Stomach (tissue), 4 donors: ENCODE data around the gene SCTR.

Source experiments
- CTCF ChIP-seq, 7 experiments: fragments of 450-650 bp in 4 of 7; fragments of 200-600 bp in 3 of 7; sonication (generic) in 3 of 7; IDR thresholded peaks; one replicate each; pipeline ENCODE4 v1.5.1; 2016 to 2019; ENCODE audit warnings: antibody characterized with exemption in 7 of 7, control low read depth in 2 of 7, mild to moderate bottlenecking in 1 of 7
- POLR2A ChIP-seq, 4 donors: fragments of 450-650 bp; IDR thresholded peaks; one replicate each; pipeline ENCODE4 v1.6.1; 2016; ENCODE audit warnings: antibody characterized with exemption in 4 of 4, control low read depth in 2 of 4, mild to moderate bottlenecking in 1 of 4, moderate library complexity in 1 of 4
- POLR2AphosphoS5 ChIP-seq, 3 donors: sonication (generic); formaldehyde crosslinking; IDR thresholded peaks; one replicate each; pipeline ENCODE4 v1.6.1; 2016; ENCODE audit warnings: antibody characterized with exemption in 3 of 3

DNA sequence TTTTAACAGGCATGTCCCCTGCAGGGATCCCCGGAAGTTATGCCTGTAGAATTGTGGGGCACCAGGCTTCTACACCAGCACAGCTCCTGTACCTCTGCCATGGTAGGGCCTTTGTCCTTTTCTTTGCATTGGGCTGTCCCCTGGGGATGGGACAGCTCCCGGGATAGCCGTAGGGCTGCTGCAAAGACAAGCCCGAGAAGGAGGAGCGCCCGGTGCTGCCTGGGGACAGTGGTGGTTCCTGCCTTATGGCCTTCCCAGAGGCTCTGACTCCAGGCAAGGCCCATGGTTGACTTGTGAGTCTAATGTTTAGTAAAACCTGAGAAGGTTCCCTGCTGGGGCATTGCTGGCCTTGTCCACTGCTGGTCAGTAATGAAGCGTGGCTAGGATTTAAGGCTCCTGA is 61.7 kb downstream of the SCTR start:
- no peak for TF ChIP-seq CTCF (IDR thresholded peaks at IDR 0.05)
- TF ChIP-seq POLR2AphosphoS5 (IDR thresholded peaks at IDR 0.05): no peak
- TF ChIP-seq POLR2A (IDR thresholded peaks at IDR 0.05): no peak
